Islet precursor cell (in vitro differentiated cells): ENCODE data around the gene CDH23.

Source experiments
- DNase-seq: peaks from one replicate; pipeline ENCODE4 v3.0.0-alpha.2; 2018

CDH23 gene

GRCh38 chr10:71831646-71832552 lies 435.2 kb downstream of the CDH23 start:
- no peak for DNase-seq

- no peak for DNase-seq
These were observed 436.2 kb downstream of the CDH23 start for GRCh38 chr10:71832967-71833366.

GRCh38 chr10:71833451-71834342 lies 437.0 kb downstream of the CDH23 start:
- no peak for DNase-seq

GRCh38 chr10:71834343-71834674 lies 437.6 kb downstream of the CDH23 start:
- DNase-seq, result no peak

GRCh38 chr10:71835671-71836595 lies 439.2 kb downstream of the CDH23 start:
- DNase-seq, result peak; percentile 74

- no peak for DNase-seq
These were observed 439.9 kb downstream of the CDH23 start for GRCh38 chr10:71836596-71836974.

- DNase-seq, result peak; percentile 83
These were observed 440.5 kb downstream of the CDH23 start for GRCh38 chr10:71837098-71837827.

GRCh38 chr10:71838264-71839211 lies 441.8 kb downstream of the CDH23 start:
- DNase-seq, result peak; percentile 87

GRCh38 chr10:71840177-71840957 lies 443.6 kb downstream of the CDH23 start:
- peak; percentile 98 for DNase-seq

GRCh38 chr10:71840958-71841335 lies 444.2 kb downstream of the CDH23 start:
- peak; percentile 69 for DNase-seq

GRCh38 chr10:71842422-71842821 lies 445.7 kb downstream of the CDH23 start:
- no peak for DNase-seq

- DNase-seq, result no peak
These were observed 446.4 kb downstream of the CDH23 start for GRCh38 chr10:71842856-71843686.

GRCh38 chr10:71844084-71844483 lies 447.4 kb downstream of the CDH23 start:
- DNase-seq, result no peak

GRCh38 chr10:71844695-71845094 lies 448.0 kb downstream of the CDH23 start:
- DNase-seq, result no peak

- DNase-seq, result no peak
These were observed 449.0 kb downstream of the CDH23 start for GRCh38 chr10:71845410-71846405.

GRCh38 chr10:71846816-71847215 lies 450.1 kb downstream of the CDH23 start:
- DNase-seq, result no peak

- no peak for DNase-seq
These were observed 450.7 kb downstream of the CDH23 start for GRCh38 chr10:71847418-71847817.
